HT1080 (cell line): ENCODE measurements around the gene PIEZO1. TPM values are rescaled to one million over a fixed set of nuclear protein-coding genes. Genes with fewer than 3 reads are reported as not detected.

Experiments
- DNase-seq: peaks from one replicate; pipeline ENCODE4 v3.0.0-alpha.2; 2015; ENCODE audit warnings: low read depth
- total RNA-seq: library from RNA; depleted of rRNA; stranded (reverse); fragments of >200 nt; shearing (Covaris generic); gene quantifications from 2 replicates; pipeline ENCODE4 v1.2.3, GENCODE V29; 2014

PIEZO1 gene
- total RNA-seq, 1 experiment from 2014 or later: 159 TPM

- no peak for DNase-seq
Observed at GRCh38 chr16:88736496-88736895, 48.5 kb downstream of the PIEZO1 start.

DNA sequence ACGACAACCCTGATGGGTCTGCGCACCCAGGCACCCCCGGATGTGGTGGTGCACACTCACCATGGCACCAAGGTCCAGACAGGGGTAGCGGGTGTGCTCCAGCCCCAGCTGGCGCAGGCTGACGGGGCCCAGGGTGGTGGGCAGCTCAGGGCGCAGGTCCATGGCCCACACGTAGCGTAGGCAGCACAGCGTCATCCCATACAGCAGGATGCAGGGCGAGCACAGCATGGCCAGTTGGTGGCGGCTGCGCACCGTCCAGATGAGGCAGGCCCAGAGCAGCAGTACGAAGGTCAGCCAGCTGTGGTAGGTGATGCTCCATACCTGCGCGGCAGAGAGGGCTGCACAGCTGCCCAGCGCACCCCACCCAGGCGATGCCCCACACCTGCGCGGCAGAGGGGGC lies 48.9 kb downstream of the PIEZO1 start:
- no peak for DNase-seq

GRCh38 chr16:88735616-88736015 lies 49.4 kb downstream of the PIEZO1 start:
- DNase-seq: no peak

GRCh38 chr16:88735121-88735520 lies 49.9 kb downstream of the PIEZO1 start:
- no peak for DNase-seq

DNA sequence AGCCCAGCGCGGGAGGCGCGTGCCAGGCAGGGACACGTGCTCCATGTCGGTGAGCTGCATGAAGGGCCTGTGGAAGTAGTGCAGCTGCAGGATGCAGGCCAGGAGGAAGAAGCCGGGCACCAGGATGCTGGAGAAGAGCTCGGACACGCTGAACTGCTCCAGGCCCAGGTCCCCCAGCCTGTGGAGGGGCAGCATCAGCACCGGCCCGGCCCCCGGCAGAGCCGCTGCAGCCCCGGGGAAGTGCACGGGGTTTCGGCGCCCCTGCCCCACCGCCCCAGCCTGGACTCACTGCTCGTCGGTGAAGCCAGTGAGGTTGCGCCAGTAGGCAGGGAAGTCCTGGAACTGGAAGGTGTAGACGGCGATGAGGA lies 50.7 kb downstream of the PIEZO1 start:
- no peak for DNase-seq

GRCh38 chr16:88733630-88734360 lies 51.2 kb downstream of the PIEZO1 start:
- DNase-seq: no peak

DNA sequence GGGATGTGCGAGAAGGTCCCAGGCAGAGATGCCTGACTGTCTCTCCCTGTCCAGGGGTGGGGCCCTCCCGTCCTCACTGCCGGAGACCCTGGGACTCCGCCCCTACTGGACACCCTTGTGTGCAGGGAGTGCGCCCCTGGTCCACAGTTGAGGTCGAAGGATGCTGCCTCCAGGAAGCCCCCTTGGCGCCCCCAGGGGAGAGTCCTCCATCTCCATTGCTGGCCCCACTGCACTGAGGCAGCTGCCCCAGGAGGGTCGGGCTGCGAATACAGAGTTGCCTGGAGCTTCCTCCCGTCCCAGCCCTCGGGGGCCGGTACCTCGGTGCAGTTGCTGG lies 52.1 kb downstream of the PIEZO1 start:
- DNase-seq: no peak

DNA sequence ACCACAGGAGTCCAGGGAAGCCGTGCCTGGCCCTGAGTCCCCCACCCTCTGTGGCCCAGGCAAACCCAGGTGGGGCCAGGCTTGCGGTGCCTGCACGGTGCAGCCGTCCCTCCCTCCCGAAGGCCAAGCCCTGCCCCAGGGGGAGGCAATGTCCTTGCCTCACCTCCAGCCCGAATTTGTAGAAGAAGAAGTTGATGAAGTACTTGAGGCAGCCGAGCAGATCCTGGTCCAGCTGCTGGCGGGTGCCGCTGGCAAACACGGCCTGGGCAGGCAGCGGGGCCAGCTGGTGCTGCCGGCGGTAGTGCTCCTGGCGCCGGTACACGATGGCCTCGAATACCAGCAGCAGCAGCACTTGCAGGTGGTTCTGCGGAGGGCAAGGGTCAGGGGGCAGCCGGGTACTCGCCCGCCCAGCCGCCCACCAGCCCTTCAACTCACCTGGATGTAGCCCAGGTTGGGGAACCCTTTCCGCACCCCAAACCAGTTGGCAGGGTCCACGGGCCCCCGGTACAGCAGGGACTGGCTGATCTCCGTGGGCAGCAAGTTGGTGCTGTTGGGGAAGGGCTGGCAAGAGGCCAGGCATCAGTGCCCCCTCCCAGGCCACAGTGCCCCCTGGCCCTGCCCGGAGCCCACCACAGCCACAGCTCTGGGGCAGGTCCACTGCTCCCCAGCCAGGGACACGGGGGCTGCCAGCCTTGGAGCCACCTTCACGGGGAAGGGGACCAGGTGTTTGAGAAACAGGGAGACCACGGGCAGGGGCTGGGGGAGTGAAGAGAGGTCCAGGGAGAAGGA lies 52.7 kb downstream of the PIEZO1 start:
- DNase-seq: peak; percentile 38

- peak; percentile 28 for DNase-seq
Observed at GRCh38 chr16:88731699-88732098, 53.3 kb downstream of the PIEZO1 start.

- DNase-seq: peak; percentile 23
Observed at GRCh38 chr16:88730632-88731607, 54.1 kb downstream of the PIEZO1 start.

- no peak for DNase-seq
Observed at GRCh38 chr16:88727871-88728270, 57.1 kb downstream of the PIEZO1 start.

- no peak for DNase-seq
Observed at GRCh38 chr16:88726981-88727380, 58.0 kb downstream of the PIEZO1 start.

DNA sequence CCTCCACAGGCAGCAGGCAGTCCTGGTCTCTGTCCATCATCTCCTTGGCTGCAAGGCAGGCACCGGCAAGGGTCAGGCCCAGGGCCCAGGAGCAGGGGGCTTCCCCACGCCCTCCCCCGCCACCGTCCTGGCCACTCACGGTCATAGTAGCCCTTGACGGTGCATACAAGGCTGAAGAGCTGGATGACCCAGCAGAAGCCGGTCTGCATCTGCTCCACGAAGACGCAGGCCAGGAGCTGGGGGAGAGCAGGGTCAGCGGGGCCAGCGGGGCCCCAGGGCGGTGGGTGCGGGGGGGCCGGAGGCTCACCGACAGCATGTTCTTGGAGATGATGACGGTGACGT lies 58.6 kb downstream of the PIEZO1 start:
- no peak for DNase-seq

- DNase-seq: no peak
Observed at GRCh38 chr16:88725609-88726407, 59.2 kb downstream of the PIEZO1 start.

DNA sequence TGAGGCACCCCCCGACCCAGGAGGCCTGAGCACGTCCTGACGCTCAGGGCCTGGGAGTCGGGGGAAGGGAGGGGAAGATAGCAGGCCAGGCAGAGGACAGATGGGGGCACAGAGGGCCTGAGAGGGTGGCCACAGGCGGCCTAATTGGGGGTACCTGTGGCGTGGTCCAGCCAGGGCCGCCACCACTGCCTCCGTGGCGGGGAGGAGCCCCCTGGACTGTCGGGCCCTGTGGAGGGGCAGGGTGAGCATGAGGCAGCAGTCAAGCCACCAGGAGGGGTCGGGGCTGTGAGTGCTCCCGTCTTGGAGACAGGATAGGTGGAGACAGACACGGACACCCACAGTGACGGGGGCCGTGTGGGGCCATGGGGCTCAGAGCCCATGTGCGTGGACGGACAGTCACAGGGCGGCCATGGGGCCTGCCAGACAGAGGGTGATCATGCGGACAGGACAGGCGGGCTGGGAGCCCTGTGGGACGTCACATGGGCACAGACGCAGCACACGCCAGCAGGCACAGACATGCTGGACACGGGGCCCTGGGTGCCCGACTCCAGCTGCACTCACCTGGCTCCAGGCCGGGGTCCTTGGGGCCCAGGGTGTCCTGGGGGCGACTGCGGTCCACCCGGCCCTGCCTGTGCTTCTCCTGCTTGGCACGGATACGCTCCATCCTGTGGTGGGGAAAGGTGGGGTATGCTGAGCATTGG lies 60.0 kb downstream of the PIEZO1 start:
- DNase-seq: no peak

DNA sequence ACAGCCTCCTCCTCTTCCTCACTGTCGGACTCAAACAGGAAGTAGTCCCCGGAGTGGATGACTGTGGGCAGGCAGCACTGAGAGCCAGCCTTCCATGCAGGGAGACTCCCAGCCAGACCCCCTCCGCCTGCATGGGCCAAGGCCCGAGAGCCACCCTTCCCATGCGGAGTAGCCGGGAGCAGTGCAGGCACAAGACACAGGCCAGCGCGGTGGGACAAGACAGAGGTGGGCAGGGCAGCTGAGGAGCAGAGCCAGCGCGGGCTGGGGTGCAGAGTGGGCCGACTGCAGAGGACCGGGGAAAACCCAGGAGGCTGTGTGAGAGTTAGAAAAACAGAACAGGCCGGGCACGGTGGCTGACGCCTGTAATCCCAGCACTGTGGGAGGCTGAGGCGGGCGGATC lies 61.1 kb downstream of the PIEZO1 start:
- no peak for DNase-seq

GRCh38 chr16:88723507-88723887 lies 61.5 kb downstream of the PIEZO1 start:
- DNase-seq: no peak

DNA sequence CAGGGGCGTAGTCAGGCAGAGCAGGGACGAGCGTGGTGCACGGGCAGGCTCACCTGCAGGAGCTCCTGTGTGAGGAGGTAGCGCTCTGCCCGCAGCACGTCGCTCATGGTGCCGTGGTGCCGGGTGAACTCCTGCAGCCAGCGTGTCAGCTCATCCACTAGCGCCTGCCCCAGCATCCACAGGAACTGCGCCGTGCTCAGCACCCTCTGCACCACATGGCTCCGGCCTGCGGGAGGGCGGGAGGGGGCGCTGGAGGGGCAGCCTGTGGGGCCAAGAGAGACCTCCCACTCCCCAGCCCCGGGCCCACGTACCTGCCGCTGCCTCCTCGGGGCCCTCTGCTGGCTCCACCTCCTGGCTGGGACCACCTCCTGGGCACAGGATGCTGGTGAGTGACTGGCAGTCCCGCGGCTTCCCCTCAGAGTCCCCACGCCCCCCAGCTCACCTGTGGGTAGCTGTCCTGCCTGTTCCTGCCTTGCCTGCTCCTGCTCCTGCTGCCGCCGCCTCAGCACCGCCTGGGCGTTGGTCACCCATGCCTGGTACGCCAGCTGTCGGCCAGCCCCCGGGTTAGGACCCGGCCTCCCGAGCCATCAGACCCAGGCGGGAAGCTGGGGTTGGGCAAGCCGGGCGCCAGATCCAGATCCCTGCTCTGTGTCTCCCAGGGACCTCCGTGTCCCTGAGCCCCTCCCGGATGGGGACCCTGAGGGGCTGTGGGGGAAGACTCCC lies 62.1 kb downstream of the PIEZO1 start:
- DNase-seq: no peak

DNA sequence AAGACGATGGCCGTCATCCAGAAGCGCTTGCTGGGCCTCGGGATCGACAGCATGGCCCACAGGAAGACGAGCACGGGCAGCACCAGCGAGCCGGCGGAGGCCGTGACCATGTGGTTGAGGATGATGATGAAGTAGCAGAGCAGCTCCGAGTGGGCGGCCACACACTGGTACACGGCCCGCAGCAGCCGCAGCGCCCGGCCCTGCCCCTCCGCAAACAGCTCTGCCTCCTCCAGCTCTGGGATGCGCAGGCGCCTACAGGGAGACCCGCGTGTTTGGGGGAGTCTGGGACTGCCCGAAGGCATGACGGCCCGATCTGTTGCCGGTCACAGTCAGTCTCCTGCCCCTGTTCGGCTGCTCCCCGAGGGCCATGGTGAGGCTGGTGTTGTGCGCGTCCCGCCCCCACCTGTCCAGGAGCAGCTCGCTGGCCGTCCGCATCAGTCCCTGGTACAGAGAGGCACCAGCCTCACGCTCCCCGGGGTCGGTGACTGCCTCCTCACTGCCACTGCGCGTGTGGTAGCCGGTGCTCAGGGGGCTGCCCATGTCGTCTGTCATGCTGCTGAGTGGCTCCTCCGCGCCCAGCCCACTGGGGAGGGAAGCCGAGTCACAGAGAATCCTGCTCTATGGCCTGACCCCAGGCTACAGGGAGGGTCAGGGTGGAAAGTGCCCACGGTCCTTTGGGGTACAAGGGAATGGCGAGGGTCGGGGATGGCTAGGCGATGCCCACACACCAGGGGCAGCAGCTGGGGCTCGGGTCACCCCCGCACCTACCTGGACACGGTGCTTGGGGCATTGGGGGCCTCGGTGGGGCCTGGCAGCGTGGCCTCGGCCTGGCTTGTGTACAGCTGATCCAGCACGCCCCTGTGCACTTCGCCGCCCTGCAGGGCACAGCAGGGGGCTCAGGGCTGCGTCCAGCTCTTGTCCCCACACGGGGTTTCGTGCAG lies 62.9 kb downstream of the PIEZO1 start:
- no peak for DNase-seq
